ENCODE results near the gene CROCC. TPM values are rescaled to one million over a fixed set of nuclear protein-coding genes. Genes with fewer than 3 reads are reported as not detected.
A peak's percentile ranks its signal among the peaks of the same experiment; 100 is the strongest.

CROCC gene
- polyA plus RNA-seq, 2 of the 4 experiments (the other 2 are of a cell fraction): 4.4 to 10.6 TPM

DNA sequence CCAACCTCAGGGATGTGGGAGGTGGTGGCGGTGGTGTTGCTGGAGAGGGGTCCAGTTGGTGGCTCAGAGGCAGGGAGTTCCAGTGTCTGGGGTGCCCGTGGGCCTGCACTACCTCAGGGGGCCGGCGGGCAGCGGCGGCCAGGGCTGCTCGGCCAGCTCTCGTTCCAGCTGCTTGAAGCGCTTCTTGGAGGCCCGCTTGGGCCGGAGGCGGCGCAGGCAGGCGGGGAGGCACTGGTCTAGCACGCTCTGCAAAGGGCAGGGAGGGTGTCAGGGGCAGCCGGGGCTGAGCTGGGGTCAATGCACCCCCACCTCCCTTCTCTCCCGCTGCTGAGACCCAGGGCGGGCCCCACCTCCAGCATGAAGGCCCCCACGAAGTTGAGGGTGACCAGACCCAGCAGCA lies 64.4 kb downstream of the CROCC start:
- Histone ChIP-seq H3K4me3 (no peak overlapping the region), H3K4me1 (peaks cover 4% of the 10 kb centered on the region; the same call in 1 of the 3 replicates), H3K4me2 (no peak overlapping the region), H3K9me3 (no peaks in the 10 kb centered on the region), H3K27ac (no peak overlapping the region)
- DNase-seq (ENCODE audit: low read depth in 1 of 2, low spot score in 1 of 2) (no peak), ATAC-seq (no peak), FAIRE-seq (no peak)
- CTCF ChIA-PET: interaction anchor here (0.7 to 3.1 kb wide), 7 partner anchors 9 to 361 kb away, joined by 3 to 12 read pairs (median 4); no protein-coding TSS in a partner anchor
- 78% methylated on average over 6 of the region's 19 CpGs for WGBS (ENCODE audit: missing lambda C conversion rate)
- no peak for TF ChIP-seq NFE2L2 (conservative IDR thresholded peaks at IDR 0.05; ENCODE audit: low read length)
- TF ChIP-seq GATA3 (IDR thresholded peaks at IDR 0.05; ENCODE audit: borderline replicate concordance): no peak
- TF ChIP-seq CEBPB (IDR thresholded peaks at IDR 0.05): no peak
- TF ChIP-seq, protein P1, sequence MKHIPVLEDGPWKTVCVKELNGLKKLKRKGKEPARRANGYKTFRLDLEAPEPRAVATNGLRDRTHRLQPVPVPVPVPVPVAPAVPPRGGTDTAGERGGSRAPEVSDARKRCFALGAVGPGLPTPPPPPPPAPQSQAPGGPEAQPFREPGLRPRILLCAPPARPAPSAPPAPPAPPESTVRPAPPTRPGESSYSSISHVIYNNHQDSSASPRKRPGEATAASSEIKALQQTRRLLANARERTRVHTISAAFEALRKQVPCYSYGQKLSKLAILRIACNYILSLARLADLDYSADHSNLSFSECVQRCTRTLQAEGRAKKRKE (CRISPR knock-in tag; IDR thresholded peaks at IDR 0.05; ENCODE audit: low read depth): no peak
- no peak for TF ChIP-seq NPAS2 (CRISPR knock-in tag; IDR thresholded peaks at IDR 0.05; ENCODE audit: borderline replicate concordance)
- no peak for TF ChIP-seq FOSL2 (IDR thresholded peaks at IDR 0.05)
- no peak for TF ChIP-seq FOSL2 (CRISPR knock-in tag; IDR thresholded peaks at IDR 0.05)
- TF ChIP-seq ESRRA (IDR thresholded peaks at IDR 0.05; ENCODE audit: borderline replicate concordance, low read length): no peak
- TF ChIP-seq, protein P2, sequence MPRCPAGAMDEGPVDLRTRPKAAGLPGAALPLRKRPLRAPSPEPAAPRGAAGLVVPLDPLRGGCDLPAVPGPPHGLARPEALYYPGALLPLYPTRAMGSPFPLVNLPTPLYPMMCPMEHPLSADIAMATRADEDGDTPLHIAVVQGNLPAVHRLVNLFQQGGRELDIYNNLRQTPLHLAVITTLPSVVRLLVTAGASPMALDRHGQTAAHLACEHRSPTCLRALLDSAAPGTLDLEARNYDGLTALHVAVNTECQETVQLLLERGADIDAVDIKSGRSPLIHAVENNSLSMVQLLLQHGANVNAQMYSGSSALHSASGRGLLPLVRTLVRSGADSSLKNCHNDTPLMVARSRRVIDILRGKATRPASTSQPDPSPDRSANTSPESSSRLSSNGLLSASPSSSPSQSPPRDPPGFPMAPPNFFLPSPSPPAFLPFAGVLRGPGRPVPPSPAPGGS (IDR thresholded peaks at IDR 0.05): no peak
- POLR2A ChIA-PET: no interaction called here

DNA sequence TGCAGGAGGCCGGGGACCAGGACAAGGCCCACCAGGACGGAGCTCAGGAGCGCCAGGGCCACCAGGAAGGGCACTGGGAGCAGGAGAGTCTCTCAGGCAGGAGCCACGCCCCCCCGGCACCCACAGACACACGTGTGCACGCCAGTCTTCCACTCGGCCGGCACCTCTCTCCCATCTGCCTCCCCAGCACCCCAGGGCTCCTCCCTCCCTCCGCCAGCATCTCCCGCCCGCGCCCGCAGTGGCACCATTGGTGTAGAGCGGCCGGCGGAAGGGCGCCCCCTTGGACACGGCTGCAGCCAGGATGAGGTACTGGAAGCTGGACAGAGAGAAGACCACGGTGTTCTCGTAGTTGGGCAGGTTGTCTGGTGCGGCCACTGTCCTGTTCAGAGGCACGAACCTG lies 64.8 kb downstream of the CROCC start:
- no peak overlapping the region for H3K4me2 ChIP-seq
- FAIRE-seq (no peak), DNase-seq (ENCODE audit: low read depth in 1 of 2, low spot score in 1 of 2) (no peak), ATAC-seq (peak in 1 of 2 experiments; percentile 18; a peak in 3 of 6 replicates)
- peaks cover 4% of the 10 kb centered on the region; the same call in 1 of the 3 replicates for H3K4me1 ChIP-seq
- no peak overlapping the region for H3K27ac ChIP-seq
- 70% methylated on average over 15 of the region's 23 CpGs for WGBS (ENCODE audit: missing lambda C conversion rate)
- H3K4me3 ChIP-seq: no peak overlapping the region
- CTCF ChIA-PET: interaction anchor here (0.7 to 3.1 kb wide), 8 partner anchors 9 to 361 kb away, joined by 3 to 12 read pairs (median 4); no protein-coding TSS in a partner anchor
- no peaks in the 10 kb centered on the region for H3K9me3 ChIP-seq
- no peak for TF ChIP-seq CBX2 (IDR thresholded peaks at IDR 0.05; ENCODE audit: borderline replicate concordance, low read depth)
- TF ChIP-seq, protein P3, sequence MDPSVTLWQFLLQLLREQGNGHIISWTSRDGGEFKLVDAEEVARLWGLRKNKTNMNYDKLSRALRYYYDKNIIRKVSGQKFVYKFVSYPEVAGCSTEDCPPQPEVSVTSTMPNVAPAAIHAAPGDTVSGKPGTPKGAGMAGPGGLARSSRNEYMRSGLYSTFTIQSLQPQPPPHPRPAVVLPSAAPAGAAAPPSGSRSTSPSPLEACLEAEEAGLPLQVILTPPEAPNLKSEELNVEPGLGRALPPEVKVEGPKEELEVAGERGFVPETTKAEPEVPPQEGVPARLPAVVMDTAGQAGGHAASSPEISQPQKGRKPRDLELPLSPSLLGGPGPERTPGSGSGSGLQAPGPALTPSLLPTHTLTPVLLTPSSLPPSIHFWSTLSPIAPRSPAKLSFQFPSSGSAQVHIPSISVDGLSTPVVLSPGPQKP (IDR thresholded peaks at IDR 0.05; ENCODE audit: low read depth, low read length): no peak
- no peak for TF ChIP-seq ESRRA (IDR thresholded peaks at IDR 0.05; ENCODE audit: borderline replicate concordance, low read length)
- no peak for TF ChIP-seq HDAC2 (IDR thresholded peaks at IDR 0.05)
- no peak for TF ChIP-seq TP53 (CRISPR knock-in tag; IDR thresholded peaks at IDR 0.05)
- no peak for TF ChIP-seq FOSB (CRISPR knock-in tag; IDR thresholded peaks at IDR 0.05)
- TF ChIP-seq ZSCAN20 (CRISPR knock-in tag; IDR thresholded peaks at IDR 0.05): no peak
- no peak for TF ChIP-seq POLR2AphosphoS2 (conservative IDR thresholded peaks at IDR 0.05; ENCODE audit: low read length)
- no peak for TF ChIP-seq FOSL2 (IDR thresholded peaks at IDR 0.05)
- no peak for TF ChIP-seq FOSL2 (CRISPR knock-in tag; IDR thresholded peaks at IDR 0.05)
- POLR2A ChIA-PET: no interaction called here

DNA sequence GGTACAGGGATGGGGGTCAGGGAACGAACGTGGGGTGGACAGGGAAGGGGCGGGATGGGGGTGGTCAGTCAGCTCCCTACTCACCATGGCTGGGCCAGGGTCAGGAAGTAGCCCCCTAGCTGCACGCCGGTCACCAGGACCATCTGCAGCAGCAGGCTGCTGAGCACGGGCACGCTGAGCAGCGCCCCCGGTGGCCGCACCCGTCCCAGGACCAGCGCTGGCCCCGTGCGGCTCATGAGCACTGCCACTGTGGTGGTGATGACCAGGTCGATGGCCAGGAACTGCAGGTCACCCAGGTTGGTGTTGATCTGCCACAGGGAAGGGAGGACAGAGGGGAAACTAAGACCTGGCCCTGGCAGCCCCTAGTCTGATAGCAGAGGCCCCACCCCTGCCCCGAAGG lies 65.2 kb downstream of the CROCC start:
- 52% methylated on average over 5 of the region's 16 CpGs for WGBS (ENCODE audit: missing lambda C conversion rate)
- Histone ChIP-seq H3K4me3 (no peak overlapping the region), H3K4me2 (no peak overlapping the region), H3K27ac (no peak overlapping the region), H3K9me3 (no peaks in the 10 kb centered on the region), H3K4me1 (peaks cover 4% of the 10 kb centered on the region; the same call in 1 of the 3 replicates)
- DNase-seq (ENCODE audit: low read depth in 1 of 2, low spot score in 1 of 2) (peak in 1 of 2 experiments; percentile 35), FAIRE-seq (no peak), ATAC-seq (peak; percentile 67 to 86; a peak in 5 of 6 replicates)
- ChIA-PET POLR2A (no interaction called here), CTCF (interaction anchor here (1.0 to 3.1 kb wide), 8 partner anchors 8 to 35 kb away, joined by 3 to 12 read pairs (median 4); no protein-coding TSS in a partner anchor)
- TF ChIP-seq, protein P4, sequence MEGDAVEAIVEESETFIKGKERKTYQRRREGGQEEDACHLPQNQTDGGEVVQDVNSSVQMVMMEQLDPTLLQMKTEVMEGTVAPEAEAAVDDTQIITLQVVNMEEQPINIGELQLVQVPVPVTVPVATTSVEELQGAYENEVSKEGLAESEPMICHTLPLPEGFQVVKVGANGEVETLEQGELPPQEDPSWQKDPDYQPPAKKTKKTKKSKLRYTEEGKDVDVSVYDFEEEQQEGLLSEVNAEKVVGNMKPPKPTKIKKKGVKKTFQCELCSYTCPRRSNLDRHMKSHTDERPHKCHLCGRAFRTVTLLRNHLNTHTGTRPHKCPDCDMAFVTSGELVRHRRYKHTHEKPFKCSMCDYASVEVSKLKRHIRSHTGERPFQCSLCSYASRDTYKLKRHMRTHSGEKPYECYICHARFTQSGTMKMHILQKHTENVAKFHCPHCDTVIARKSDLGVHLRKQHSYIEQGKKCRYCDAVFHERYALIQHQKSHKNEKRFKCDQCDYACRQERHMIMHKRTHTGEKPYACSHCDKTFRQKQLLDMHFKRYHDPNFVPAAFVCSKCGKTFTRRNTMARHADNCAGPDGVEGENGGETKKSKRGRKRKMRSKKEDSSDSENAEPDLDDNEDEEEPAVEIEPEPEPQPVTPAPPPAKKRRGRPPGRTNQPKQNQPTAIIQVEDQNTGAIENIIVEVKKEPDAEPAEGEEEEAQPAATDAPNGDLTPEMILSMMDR (IDR thresholded peaks at IDR 0.05): peak; percentile 35
- TF ChIP-seq PHF8 (IDR thresholded peaks at IDR 0.05; ENCODE audit: borderline replicate concordance, low read depth): no peak
